DMS 273 (cell line): ENCODE measurements around the gene PRKN.
"Not testable (repeated sequence)": the region's sequence is repeated elsewhere in the genome, so short reads cannot be mapped to it uniquely, and the experiment has no call there.

Experiments used
- DNase-seq: peaks from one replicate; lab custom pipeline; 2025; ENCODE audit not compliant: unreplicated experiment; lab: John Stamatoyannopoulos, UW

The PRKN gene

GRCh38 chr6:161536224-161536630 lies 1191.3 kb downstream of the PRKN start:
- no peak for DNase-seq

DNA sequence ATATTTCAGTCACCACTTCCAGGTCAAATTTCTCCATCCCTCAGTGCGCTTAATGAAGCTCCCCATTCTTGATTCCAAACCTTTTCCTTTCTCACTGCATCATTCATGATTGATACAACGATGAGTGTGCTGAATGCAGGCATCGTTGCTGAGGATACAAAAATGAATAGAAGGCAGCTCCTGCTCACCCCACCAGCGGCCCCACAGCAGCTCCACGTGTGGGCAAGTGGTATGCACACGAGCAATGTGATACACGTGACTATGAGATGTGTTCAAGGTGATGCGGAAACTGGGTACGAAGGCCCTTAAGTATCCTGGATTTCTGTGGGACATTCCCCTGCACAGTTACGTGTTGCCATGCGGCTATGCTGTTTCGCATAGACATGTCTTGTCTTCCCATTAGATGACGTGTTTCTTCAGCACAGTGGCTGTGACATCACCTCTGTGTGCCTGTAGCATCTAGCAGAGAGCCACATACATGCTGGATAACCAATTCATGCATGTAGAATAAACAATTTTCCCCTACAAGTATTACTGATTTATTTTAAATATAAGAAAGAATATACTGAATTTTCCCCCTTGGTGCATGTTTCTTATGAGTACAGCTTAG lies 1193.2 kb downstream of the PRKN start:
- DNase-seq, result no peak

DNA sequence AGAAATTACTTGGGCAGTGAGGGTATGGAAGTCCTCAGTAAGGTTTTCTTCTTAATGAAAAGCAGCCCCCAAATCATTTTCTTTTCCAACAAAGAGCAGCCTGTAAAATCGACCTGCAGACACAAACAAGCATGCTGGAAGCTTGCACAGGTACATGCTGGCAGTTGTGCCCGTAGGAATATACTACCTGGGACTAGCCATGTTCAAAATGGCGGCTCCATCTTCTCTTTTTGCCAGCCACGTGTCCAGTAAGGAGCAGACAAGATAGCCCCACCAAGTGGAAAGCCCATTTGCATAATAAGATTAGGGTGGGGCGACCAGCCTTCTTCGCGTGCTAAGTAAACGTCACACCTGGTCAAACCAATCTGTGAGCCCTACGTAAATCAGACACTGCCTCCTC lies 1194.3 kb downstream of the PRKN start:
- DNase-seq, result no peak

- DNase-seq, result no peak
Measured at GRCh38 chr6:161532536-161532935, 1195.0 kb downstream of the PRKN start.

DNA sequence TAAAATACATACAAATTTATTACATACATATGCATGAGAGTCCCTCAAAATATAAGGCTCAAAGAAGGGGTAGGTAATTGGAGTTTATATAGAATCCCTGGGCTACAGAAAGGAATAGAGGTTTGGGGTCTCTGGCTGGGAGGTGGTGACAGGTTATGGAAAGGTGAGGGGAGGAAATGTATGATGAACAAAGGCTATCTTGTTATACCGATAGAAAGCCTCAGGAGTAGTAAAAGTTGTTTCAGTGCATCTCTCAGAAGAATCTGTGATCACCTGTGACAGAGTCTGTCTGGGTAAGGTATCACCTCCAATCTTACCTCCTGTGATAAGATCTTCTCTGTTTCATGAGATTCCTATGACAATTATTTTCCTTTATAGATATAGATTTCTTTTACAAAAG lies 1200.8 kb downstream of the PRKN start:
- no peak for DNase-seq

DNA sequence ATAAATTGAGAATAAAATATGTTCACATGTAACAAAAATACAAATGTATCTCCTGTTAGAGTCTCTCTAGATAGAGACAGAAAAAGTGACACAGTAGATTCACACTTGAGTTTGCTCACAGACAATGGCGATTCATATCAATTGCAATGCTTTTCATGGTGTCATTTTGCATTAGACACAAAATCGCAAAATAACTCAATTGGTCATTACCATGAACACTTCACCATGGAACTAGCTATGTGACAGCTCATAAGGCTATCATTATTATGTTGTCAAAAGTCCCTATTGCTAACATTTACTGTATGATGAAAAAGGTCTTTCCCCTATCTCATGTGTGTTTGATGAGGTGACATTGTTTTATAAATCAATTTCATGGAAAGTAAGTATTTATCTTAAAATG lies 1204.2 kb downstream of the PRKN start:
- DNase-seq, result no peak

- no peak for DNase-seq
Measured at GRCh38 chr6:161522276-161522675, 1205.3 kb downstream of the PRKN start.

DNA sequence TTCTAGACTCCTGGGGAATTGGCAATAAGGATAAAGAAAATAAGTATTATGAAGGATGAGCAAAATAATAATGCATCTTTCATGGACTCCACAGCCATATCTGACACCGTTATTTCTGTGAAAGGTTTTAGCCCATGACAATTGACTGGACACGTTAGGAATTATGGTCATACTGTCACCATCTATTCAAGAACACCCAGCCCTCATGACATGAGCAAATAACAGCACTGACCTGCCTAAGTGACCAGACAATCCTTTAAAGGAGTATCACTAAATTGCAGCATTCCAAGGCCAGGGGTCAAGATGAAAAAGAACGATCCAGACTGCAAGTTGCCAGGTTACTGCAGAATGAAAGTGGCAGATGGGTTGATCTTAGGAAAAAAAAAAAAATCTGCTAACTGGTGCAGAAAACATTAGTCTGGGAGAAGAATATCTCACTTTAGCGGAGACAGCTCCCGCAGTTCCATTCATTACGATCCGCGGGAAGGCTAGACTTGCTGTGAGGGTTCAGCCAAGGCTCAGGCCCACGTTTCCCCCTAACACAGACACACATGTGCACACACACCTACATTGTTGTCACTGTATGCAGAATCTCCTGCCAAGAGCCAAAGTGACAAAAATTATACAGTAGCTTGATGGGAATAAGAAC lies 1216.0 kb downstream of the PRKN start:
- DNase-seq, result peak; percentile 3

GRCh38 chr6:161508341-161508740 lies 1219.2 kb downstream of the PRKN start:
- no peak for DNase-seq

DNA sequence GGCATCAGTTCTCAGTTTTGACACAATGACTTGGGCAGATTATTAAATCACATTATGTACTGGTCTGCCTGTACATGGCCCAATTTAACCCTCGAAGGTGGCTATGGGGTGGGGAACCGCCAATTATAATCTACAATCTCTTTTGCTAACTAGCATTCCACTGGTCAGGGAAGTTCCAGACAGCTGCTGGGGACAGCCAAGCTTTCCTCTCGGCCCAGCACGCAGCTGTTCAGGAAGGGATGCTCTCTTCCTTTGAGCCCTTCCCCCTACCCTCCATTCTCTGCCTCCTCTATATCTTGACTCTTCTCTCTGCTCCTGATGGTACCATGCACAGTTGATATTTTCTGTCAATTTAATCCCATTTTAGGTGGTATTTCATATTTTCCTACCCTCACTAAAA lies 1220.2 kb downstream of the PRKN start:
- no peak for DNase-seq

DNA sequence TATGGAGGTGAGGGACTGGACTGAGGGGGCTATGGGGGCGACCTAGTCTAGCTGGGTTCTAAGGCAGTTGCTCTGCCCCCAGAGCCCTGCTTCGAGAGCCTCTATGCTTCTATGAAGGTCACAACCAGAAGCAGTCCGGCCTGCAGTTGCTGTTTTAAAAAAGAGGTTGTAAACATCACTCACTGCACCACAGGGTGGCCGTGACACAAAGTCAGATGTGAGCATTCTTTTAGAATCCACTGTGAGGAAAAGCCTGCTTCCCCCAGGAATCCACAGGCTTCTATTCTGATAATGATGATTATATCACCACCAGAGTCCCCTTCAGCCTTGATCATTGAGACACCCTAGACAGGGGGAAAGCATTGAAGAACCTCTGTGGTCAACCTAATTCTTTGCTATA lies 1224.0 kb downstream of the PRKN start:
- DNase-seq, result no peak

DNA sequence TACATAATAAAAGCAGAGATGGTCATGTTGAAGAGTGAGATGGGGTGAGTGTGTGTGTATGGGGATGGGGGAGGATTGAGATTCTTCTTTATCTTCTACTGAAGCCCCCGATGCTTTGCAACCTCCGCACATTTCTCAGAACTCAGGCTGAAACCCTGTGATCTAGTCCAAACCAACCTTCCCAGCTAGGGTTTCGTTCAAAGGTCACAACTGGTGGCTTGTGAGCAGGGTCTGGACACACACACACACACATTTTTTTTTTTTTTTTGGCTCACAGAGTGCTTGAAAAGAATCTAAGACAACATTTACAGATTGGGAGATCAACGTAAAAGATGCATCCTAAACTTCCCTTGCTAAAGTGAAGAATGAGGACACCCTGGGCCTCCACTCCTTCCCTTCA lies 1228.7 kb downstream of the PRKN start:
- no peak for DNase-seq

GRCh38 chr6:161498359-161498758 lies 1229.2 kb downstream of the PRKN start:
- peak; percentile 90 for DNase-seq

GRCh38 chr6:161496941-161497340 lies 1230.6 kb downstream of the PRKN start:
- no peak for DNase-seq

DNA sequence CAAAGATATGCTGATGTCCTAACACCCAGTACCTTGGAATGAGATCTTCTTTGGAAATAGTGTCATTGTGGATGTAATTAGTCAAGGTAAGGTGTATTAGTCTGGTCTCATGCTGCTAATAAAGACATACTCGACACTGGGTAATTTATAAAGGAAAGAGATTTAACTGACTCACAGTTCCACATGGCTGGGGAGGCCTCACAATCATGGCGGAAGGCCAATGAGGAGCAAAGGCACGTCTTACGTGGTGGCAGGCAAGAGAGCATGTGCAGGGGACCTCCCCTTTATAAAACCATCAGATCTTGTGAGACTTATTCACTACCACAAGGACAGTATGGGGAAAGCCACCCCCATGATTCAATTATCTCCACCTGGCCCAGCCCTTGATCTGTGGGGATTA lies 1231.3 kb downstream of the PRKN start:
- DNase-seq, result not testable (repeated sequence)

DNA sequence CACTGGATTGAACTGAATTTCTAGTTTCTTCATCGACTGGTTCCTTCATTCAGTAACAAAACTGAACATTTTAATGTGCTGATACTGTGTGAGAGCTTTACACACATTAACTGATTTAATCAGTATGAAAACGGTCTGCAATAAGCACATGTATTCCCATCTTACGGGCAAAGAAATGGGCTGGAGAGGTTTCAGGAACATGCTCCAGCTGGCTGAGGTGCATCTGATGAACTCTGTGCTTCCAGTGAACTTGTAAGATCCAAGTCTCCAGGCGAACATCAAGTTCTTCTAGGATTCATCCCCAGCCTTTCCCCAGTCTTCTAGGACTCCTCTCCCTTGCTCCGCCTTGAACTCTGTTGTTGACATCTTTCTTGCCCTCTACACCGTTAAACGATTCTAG lies 1233.0 kb downstream of the PRKN start:
- no peak for DNase-seq

GRCh38 chr6:161493576-161494118 lies 1233.9 kb downstream of the PRKN start:
- DNase-seq, result no peak

GRCh38 chr6:161489626-161490306 lies 1237.8 kb downstream of the PRKN start:
- DNase-seq, result peak; percentile 49

GRCh38 chr6:161487694-161488093 lies 1239.9 kb downstream of the PRKN start:
- no peak for DNase-seq

DNA sequence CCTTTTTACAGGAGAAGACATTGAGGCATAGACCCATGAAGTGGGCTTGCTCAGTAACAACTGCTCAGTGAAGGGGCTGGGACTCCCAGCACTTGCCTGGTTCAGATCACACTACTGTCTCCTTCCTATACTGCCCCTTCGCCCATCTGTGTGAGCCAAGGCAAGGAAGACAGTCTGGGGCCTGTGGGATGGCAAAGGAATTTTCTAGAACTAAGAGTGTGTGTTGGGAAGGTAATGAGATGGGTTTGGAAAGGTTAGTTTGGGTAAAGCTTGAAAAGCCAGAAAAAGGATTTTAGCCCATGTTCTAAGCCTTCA lies 1240.4 kb downstream of the PRKN start:
- no peak for DNase-seq

- peak; percentile 59 for DNase-seq
Measured at GRCh38 chr6:161486361-161487216, 1241.0 kb downstream of the PRKN start.

DNA sequence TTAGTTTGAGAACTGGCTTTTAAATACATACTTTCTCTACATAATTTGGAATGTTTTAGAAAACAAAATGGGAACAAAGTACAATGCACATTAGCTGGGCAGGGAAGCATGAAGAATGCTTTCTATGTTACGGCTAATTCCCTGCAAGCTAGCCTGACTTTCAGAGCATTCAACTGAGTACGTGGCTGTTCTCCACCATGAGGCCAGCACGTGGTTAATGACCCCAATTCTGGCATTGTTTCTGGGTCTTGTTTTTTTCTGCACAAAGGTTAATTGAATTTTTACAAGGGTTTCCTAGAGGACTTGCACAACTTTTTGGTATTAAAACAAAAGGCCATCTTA lies 1245.1 kb downstream of the PRKN start:
- DNase-seq, result no peak
